ENCODE data around the gene TRIP10. TPM values are rescaled to one million over a fixed set of nuclear protein-coding genes. Genes with fewer than 3 reads are reported as not detected.
A peak's percentile ranks its signal among the peaks of the same experiment; 100 is the strongest.

TRIP10 gene
- total RNA-seq, 2 donors from 2014 or later = 23.1 to 31.9 TPM

DNA sequence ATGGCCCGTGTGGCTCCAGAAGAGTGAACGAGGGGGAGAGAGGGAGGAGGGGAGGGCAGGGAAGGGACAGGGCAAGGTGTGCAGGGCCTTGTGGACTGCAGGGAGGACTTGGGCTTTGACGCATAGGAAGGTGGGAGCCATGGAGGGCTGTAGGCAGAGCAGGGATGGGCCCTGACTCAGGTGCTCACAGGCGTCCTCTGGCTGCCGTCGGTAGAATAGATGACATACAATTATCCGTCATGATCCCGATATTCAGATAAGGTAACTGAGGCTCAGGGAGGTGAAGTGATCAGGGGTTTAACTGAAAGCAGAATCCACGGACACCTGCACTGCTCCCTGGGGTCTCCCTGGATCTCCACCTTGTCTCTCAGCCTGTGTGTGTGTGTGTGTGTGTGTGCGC is 22.4 kb upstream of the TRIP10 start:
- DNase-seq = no peak
- no peak overlapping the region for H3K4me3 ChIP-seq
- no peaks in the 10 kb centered on the region for H3K9me3 ChIP-seq
- H3K36me3 ChIP-seq (replicated peaks in 1 of 2; ENCODE audit: insufficient read depth in 1 of 2, low read depth in 2 of 2) = peaks cover 0 to 4% of the 10 kb centered on the region in 2 donors
- H3K27ac ChIP-seq = no peak overlapping the region
- no peaks in the 10 kb centered on the region for H3K27me3 ChIP-seq
- no peak for ATAC-seq
- 75 to 79% methylated on average over 3 to 10 of the region's 10 CpGs for WGBS, 2 donors
- peaks cover 42% of the 10 kb centered on the region for H3K4me1 ChIP-seq
- intact Hi-C loops (cut with DNase I) = no loop called here
- TF ChIP-seq, protein P1, sequence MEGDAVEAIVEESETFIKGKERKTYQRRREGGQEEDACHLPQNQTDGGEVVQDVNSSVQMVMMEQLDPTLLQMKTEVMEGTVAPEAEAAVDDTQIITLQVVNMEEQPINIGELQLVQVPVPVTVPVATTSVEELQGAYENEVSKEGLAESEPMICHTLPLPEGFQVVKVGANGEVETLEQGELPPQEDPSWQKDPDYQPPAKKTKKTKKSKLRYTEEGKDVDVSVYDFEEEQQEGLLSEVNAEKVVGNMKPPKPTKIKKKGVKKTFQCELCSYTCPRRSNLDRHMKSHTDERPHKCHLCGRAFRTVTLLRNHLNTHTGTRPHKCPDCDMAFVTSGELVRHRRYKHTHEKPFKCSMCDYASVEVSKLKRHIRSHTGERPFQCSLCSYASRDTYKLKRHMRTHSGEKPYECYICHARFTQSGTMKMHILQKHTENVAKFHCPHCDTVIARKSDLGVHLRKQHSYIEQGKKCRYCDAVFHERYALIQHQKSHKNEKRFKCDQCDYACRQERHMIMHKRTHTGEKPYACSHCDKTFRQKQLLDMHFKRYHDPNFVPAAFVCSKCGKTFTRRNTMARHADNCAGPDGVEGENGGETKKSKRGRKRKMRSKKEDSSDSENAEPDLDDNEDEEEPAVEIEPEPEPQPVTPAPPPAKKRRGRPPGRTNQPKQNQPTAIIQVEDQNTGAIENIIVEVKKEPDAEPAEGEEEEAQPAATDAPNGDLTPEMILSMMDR (IDR thresholded peaks at IDR 0.05) = no peak
- TF ChIP-seq POLR2A (IDR thresholded peaks at IDR 0.05) = no peak

GRCh38 chr19:6717441-6717971 is 22.0 kb upstream of the TRIP10 start:
- Histone ChIP-seq H3K4me3 (no peak overlapping the region), H3K9me3 (no peaks in the 10 kb centered on the region), H3K27me3 (no peaks in the 10 kb centered on the region), H3K27ac (no peak overlapping the region), H3K36me3 (replicated peaks in 1 of 2; ENCODE audit: insufficient read depth in 1 of 2, low read depth in 2 of 2) (peaks cover 0 to 4% of the 10 kb centered on the region in 2 donors), H3K4me1 (peaks cover 46% of the 10 kb centered on the region)
- intact Hi-C loops (cut with DNase I) = no loop called here
- ATAC-seq = no peak
- TF ChIP-seq, protein P1 (IDR thresholded peaks at IDR 0.05) = no peak
- no peak for TF ChIP-seq POLR2A (IDR thresholded peaks at IDR 0.05)
- 52 to 57% methylated on average over 4 of the region's 4 CpGs for WGBS, 2 donors
- no peak for DNase-seq

GRCh38 chr19:6718111-6718740 is 21.3 kb upstream of the TRIP10 start:
- Histone ChIP-seq H3K27ac (no peak overlapping the region), H3K4me3 (no peak overlapping the region), H3K9me3 (no peaks in the 10 kb centered on the region), H3K36me3 (replicated peaks in 1 of 2; ENCODE audit: insufficient read depth in 1 of 2, low read depth in 2 of 2) (peaks cover 0 to 4% of the 10 kb centered on the region in 2 donors), H3K4me1 (peaks cover 54% of the 10 kb centered on the region), H3K27me3 (no peaks in the 10 kb centered on the region)
- TF ChIP-seq, protein P1 (IDR thresholded peaks at IDR 0.05) = no peak
- no peak for TF ChIP-seq POLR2A (IDR thresholded peaks at IDR 0.05)
- DNase-seq (no peak), ATAC-seq (no peak)
- intact Hi-C loops (cut with DNase I) = no loop called here
- 73 to 79% methylated on average over 15 to 23 of the region's 23 CpGs for WGBS, 2 donors

- peaks cover 0 to 4% of the 10 kb centered on the region in 2 donors for H3K36me3 ChIP-seq (replicated peaks in 1 of 2; ENCODE audit: insufficient read depth in 1 of 2, low read depth in 2 of 2)
- H3K9me3 ChIP-seq = no peaks in the 10 kb centered on the region
- DNase-seq = peak in 3 of 4 donors; percentile 50 to 62 (median 51)
- H3K4me3 ChIP-seq = peak overlapping the region in 1 of 2 donors; percentile 39
- peak in 1 of 3 donors; percentile 29 for TF ChIP-seq POLR2A (IDR thresholded peaks at IDR 0.05)
- TF ChIP-seq, protein P1 (IDR thresholded peaks at IDR 0.05) = no peak
- H3K27me3 ChIP-seq = no peaks in the 10 kb centered on the region
- H3K4me1 ChIP-seq = peaks cover 61% of the 10 kb centered on the region
- H3K27ac ChIP-seq = peak overlapping the region in 2 of 4 donors; percentile 33 to 86
- intact Hi-C loops (cut with DNase I) = no loop called here
- WGBS, 2 donors = 64% methylated on average over 19 to 21 of the region's 21 CpGs
- peak; percentile 18 for ATAC-seq
Observed at GRCh38 chr19:6718741-6719539, 20.5 kb upstream of the TRIP10 start.
